Caco-2 (cell line): ENCODE data around the gene MEGF11. TPM values are rescaled to one million over a fixed set of nuclear protein-coding genes. Genes with fewer than 3 reads are reported as not detected.
"Not testable (repeated sequence)": the region's sequence is repeated elsewhere in the genome, so short reads cannot be mapped to it uniquely, and the experiment has no call there.

Source experiments
- BruUV-seq: library from RNA; stranded (reverse); fragments of 400-500 nt; replicated peaks from 2 replicates; lab custom pipeline; 2021; lab: Mats Ljungman, UMichigan
- CTCF ChIA-PET: fragments of 300-600 bp; sonication (Branson Sonifier 250); formaldehyde crosslinking; loops from one replicate; lab custom pipeline; 2022; ENCODE audit warnings: antibody characterized with exemption; lab: Charles Lee
- POLR2A ChIA-PET: fragments of 300-600 bp; sonication (Branson Sonifier 250); formaldehyde crosslinking; loops from one replicate; lab custom pipeline; 2022; ENCODE audit warnings: antibody characterized with exemption; lab: Charles Lee
- DNase-seq, 2 experiments: peaks; one replicate each; pipeline versions ENCODE4 v3.0.0 to v3.0.0-alpha.2; 2020 to 2022
- H3K27me3 ChIP-seq: replicated peaks from 2 replicates; pipeline ENCODE4 v1.6.0; 2011; ENCODE audit warnings: low read length; ENCODE audit not compliant: control insufficient read depth, insufficient read depth
- H3K36me3 ChIP-seq: 2 replicates; pipeline ENCODE4 v1.5.1; 2011; ENCODE audit warnings: low read length; ENCODE audit not compliant: control insufficient read depth, insufficient read depth
- H3K4me1 ChIP-seq: fragments of 250-450 bp; sonication (Bioruptor Pico); 2 replicates; pipeline ENCODE4 v1.5.1; 2020; ENCODE audit warnings: mild to moderate bottlenecking
- H3K4me3 ChIP-seq: 2 replicates; pipeline ENCODE4 v1.5.1; 2011; ENCODE audit warnings: low read depth, mild to moderate bottlenecking, control low read depth, low read length
- H3K9me3 ChIP-seq: fragments of 250-450 bp; sonication (Bioruptor Pico); 2 replicates; pipeline ENCODE4 v1.5.1; 2020; ENCODE audit warnings: mild to moderate bottlenecking, moderate library complexity
- H3K27ac Mint-ChIP-seq: one replicate; pipeline ENCODE4 v1.8.0; 2022; ENCODE audit warnings: mixed read lengths; ENCODE audit not compliant: unreplicated experiment
- H3K27me3 Mint-ChIP-seq: one replicate; pipeline ENCODE4 v1.8.0; 2022; ENCODE audit warnings: mixed read lengths; ENCODE audit not compliant: insufficient read depth, unreplicated experiment
- H3K36me3 Mint-ChIP-seq: one replicate; pipeline ENCODE4 v1.8.0; 2022; ENCODE audit warnings: mild to moderate bottlenecking, mixed read lengths; ENCODE audit not compliant: insufficient read depth, unreplicated experiment
- H3K4me1 Mint-ChIP-seq: one replicate; pipeline ENCODE4 v1.8.0; 2022; ENCODE audit warnings: low read depth, mixed read lengths; ENCODE audit not compliant: unreplicated experiment
- H3K4me3 Mint-ChIP-seq: one replicate; pipeline ENCODE4 v1.8.0; 2022; ENCODE audit warnings: mild to moderate bottlenecking, moderate library complexity, mixed read lengths; ENCODE audit not compliant: unreplicated experiment
- H3K9me3 Mint-ChIP-seq: one replicate; pipeline ENCODE4 v1.8.0; 2022; ENCODE audit warnings: mixed read lengths; ENCODE audit not compliant: unreplicated experiment
- CTCF ChIP-seq, 2 experiments: fragments of 200-600 bp in 1 of 2; IDR thresholded peaks; 1 replicate in 1 of 2; 2 replicates in 1 of 2; pipeline versions ENCODE4 v1.5.1 to v1.8.0; 2011 to 2022; ENCODE audit warnings: antibody characterized with exemption in 1 of 2, control low read depth in 1 of 2, inconsistent platforms in 1 of 2, low read depth in 1 of 2, low read length in 1 of 2, mild to moderate bottlenecking in 1 of 2, moderate library complexity in 1 of 2; ENCODE audit not compliant: insufficient read depth in 1 of 2, severe bottlenecking in 1 of 2, unreplicated experiment in 1 of 2
- intact Hi-C: fragments of 100-400 bp; cut with micrococcal nuclease; formaldehyde crosslinking; loops from one replicate; pipeline ENCODE4 v1.10.0; 2022; ENCODE audit not compliant: unreplicated experiment
- total RNA-seq: library from RNA; stranded (reverse); gene quantifications from 2 replicates; pipeline ENCODE4 v1.2.3, GENCODE V29; 2022

The MEGF11 gene
- total RNA-seq, 1 experiment from 2014 or later, result 0.66 TPM

- no peaks in the 10 kb centered on the region for H3K27me3 Mint-ChIP-seq
- BruUV-seq, result no TSS peak
Observed at GRCh38 chr15:66270932-66271331, 17.4 kb upstream of the MEGF11 start.

GRCh38 chr15:66269326-66270090 lies 16.0 kb upstream of the MEGF11 start:
- H3K27ac Mint-ChIP-seq, result peak overlapping the region; percentile 43
- Histone ChIP-seq H3K4me3 (no peak overlapping the region; the same call in 1 of the 2 replicates), H3K4me1 (peaks cover 15% of the 10 kb centered on the region), H3K9me3 (no peaks in the 10 kb centered on the region), H3K36me3 (no peaks in the 10 kb centered on the region), H3K27me3 (no peaks in the 10 kb centered on the region)
- CTCF ChIA-PET, result no interaction called here
- peak overlapping the region; percentile 62 for H3K4me3 Mint-ChIP-seq
- H3K9me3 Mint-ChIP-seq, result peaks cover 10% of the 10 kb centered on the region
- DNase-seq, result peak; percentile 73 to 78
- BruUV-seq, result no TSS peak
- no peaks in the 10 kb centered on the region for H3K36me3 Mint-ChIP-seq
- H3K4me1 Mint-ChIP-seq, result peaks cover 10% of the 10 kb centered on the region
- H3K27me3 Mint-ChIP-seq, result no peaks in the 10 kb centered on the region
- POLR2A ChIA-PET, result no interaction called here
- intact Hi-C loops, result no loop called here
- TF ChIP-seq CTCF (IDR thresholded peaks at IDR 0.05; ENCODE audit: insufficient read depth in 1 of 2, low read depth in 1 of 2, low read length in 1 of 2, severe bottlenecking in 1 of 2, unreplicated experiment in 1 of 2), result no peak

More at GRCh38 chr15:66270932-66271331, 17.4 kb upstream of the MEGF11 start:
- ChIA-PET CTCF (no interaction called here), POLR2A (no interaction called here)
- no peaks in the 10 kb centered on the region for H3K27me3 ChIP-seq
- no peak for TF ChIP-seq CTCF (IDR thresholded peaks at IDR 0.05; ENCODE audit: insufficient read depth in 1 of 2, low read depth in 1 of 2, low read length in 1 of 2, severe bottlenecking in 1 of 2, unreplicated experiment in 1 of 2)
- DNase-seq, result no peak
- peaks cover 15% of the 10 kb centered on the region for H3K4me1 ChIP-seq
- H3K4me3 Mint-ChIP-seq, result no peak overlapping the region
- no peaks in the 10 kb centered on the region for H3K36me3 Mint-ChIP-seq
- intact Hi-C loops, result no loop called here
- H3K4me1 Mint-ChIP-seq, result peaks cover 10% of the 10 kb centered on the region
- H3K27ac Mint-ChIP-seq, result no peak overlapping the region
- H3K4me3 ChIP-seq, result no peak overlapping the region
- peaks cover 10% of the 10 kb centered on the region for H3K9me3 Mint-ChIP-seq
- H3K9me3 ChIP-seq, result no peaks in the 10 kb centered on the region
- no peaks in the 10 kb centered on the region for H3K36me3 ChIP-seq

- peaks cover 10% of the 10 kb centered on the region for H3K4me1 Mint-ChIP-seq
- no TSS peak for BruUV-seq
- CTCF ChIA-PET, result no interaction called here
Observed at GRCh38 chr15:66264859-66265513, 11.4 kb upstream of the MEGF11 start.

GRCh38 chr15:66262837-66263236 lies 9.3 kb upstream of the MEGF11 start:
- POLR2A ChIA-PET, intact Hi-C loops, DNase-seq, H3K36me3 Mint-ChIP-seq, H3K36me3 ChIP-seq, H3K27me3 ChIP-seq, H3K4me3 ChIP-seq, H3K4me1 ChIP-seq, H3K4me1 Mint-ChIP-seq, H3K4me3 Mint-ChIP-seq, BruUV-seq, CTCF ChIA-PET, H3K27ac Mint-ChIP-seq, H3K9me3 ChIP-seq: not testable (repeated sequence)
- H3K27me3 Mint-ChIP-seq, result peaks cover 14% of the 10 kb centered on the region
- H3K9me3 Mint-ChIP-seq, result peaks cover 15% of the 10 kb centered on the region

More at GRCh38 chr15:66264859-66265513, 11.4 kb upstream of the MEGF11 start:
- DNase-seq, result no peak
- POLR2A ChIA-PET, result no interaction called here
- Mint-ChIP-seq H3K27ac (no peak overlapping the region), H3K27me3 (peaks cover 11% of the 10 kb centered on the region), H3K4me3 (no peak overlapping the region), H3K36me3 (no peaks in the 10 kb centered on the region), H3K9me3 (peaks cover 15% of the 10 kb centered on the region)
- intact Hi-C loops, result no loop called here
- no peaks in the 10 kb centered on the region for H3K9me3 ChIP-seq
- no peak for TF ChIP-seq CTCF (IDR thresholded peaks at IDR 0.05; ENCODE audit: insufficient read depth in 1 of 2, low read depth in 1 of 2, low read length in 1 of 2, severe bottlenecking in 1 of 2, unreplicated experiment in 1 of 2)
- H3K27me3 ChIP-seq, result no peaks in the 10 kb centered on the region
- H3K4me1 ChIP-seq, result peaks cover 13% of the 10 kb centered on the region
- no peak overlapping the region for H3K4me3 ChIP-seq
- H3K36me3 ChIP-seq, result no peaks in the 10 kb centered on the region
